Neuronal stem cell (in vitro differentiated cells): Measurements from ENCODE around the gene ATP1B3. TPM values are rescaled to one million over a fixed set of nuclear protein-coding genes. Genes with fewer than 3 reads are reported as not detected.

Experiments used
- DNase-seq: peaks from one replicate; pipeline ENCODE4 v3.0.0-alpha.2; 2013; ENCODE audit warnings: low spot score
- H2AFZ ChIP-seq: one replicate; pipeline ENCODE4 v1.6.1; 2013; ENCODE audit warnings: mild to moderate bottlenecking, low read length, inconsistent platforms
- H2AK5ac ChIP-seq: 2 replicates; pipeline ENCODE4 v1.6.1; 2013; ENCODE audit warnings: low read depth, mild to moderate bottlenecking, inconsistent platforms, low read length, moderate library complexity, mixed read lengths
- H2BK120ac ChIP-seq: 2 replicates; pipeline ENCODE4 v1.6.1; 2013; ENCODE audit warnings: low read depth, mild to moderate bottlenecking, inconsistent platforms, low read length, moderate library complexity, mixed read lengths
- H2BK12ac ChIP-seq: one replicate; pipeline ENCODE4 v1.6.1; 2013; ENCODE audit warnings: low read length, inconsistent platforms
- H2BK15ac ChIP-seq: 2 replicates; pipeline ENCODE4 v1.6.1; 2013; ENCODE audit warnings: mild to moderate bottlenecking, low read length, inconsistent platforms, mixed read lengths
- H2BK5ac ChIP-seq: one replicate; pipeline ENCODE4 v1.6.1; 2013; ENCODE audit warnings: inconsistent platforms, mild to moderate bottlenecking, low read length, moderate library complexity
- H3K14ac ChIP-seq: one replicate; pipeline ENCODE4 v1.6.1; 2013; ENCODE audit warnings: low read length, inconsistent platforms
- H3K18ac ChIP-seq: 2 replicates; pipeline ENCODE4 v1.6.1; 2013; ENCODE audit warnings: low read length, inconsistent platforms
- H3K23ac ChIP-seq: 2 replicates; pipeline ENCODE4 v1.6.1; 2013; ENCODE audit warnings: low read depth, mild to moderate bottlenecking, mixed read lengths, low read length, inconsistent platforms; ENCODE audit not compliant: poor library complexity
- H3K27ac ChIP-seq: replicated peaks from 3 replicates; pipeline ENCODE4 v1.5.1; 2013; ENCODE audit warnings: low read length, inconsistent platforms
- H3K27me3 ChIP-seq, 3 experiments: 2 replicates each; pipeline ENCODE4 v1.6.1; 2013; ENCODE audit warnings: low read length in 3 of 3, mild to moderate bottlenecking in 2 of 3, inconsistent platforms in 1 of 3, low read depth in 1 of 3, mixed read lengths in 1 of 3, moderate library complexity in 1 of 3; ENCODE audit not compliant: control insufficient read depth in 3 of 3, insufficient read depth in 3 of 3
- H3K36me3 ChIP-seq, 2 donors: replicated peaks in 1 of 2; 2 replicates each; pipeline ENCODE4 v1.6.1; 2013; ENCODE audit warnings: low read length in 2 of 2; ENCODE audit not compliant: control insufficient read depth in 2 of 2, insufficient read depth in 2 of 2
- H3K4ac ChIP-seq: 2 replicates; pipeline ENCODE4 v1.6.1; 2013; ENCODE audit warnings: inconsistent platforms, mild to moderate bottlenecking, low read length, moderate library complexity
- H3K4me1 ChIP-seq, 2 donors: 1 replicate in 1 of 2; 2 replicates in 1 of 2; pipeline ENCODE4 v1.6.1; 2013; ENCODE audit warnings: low read length in 2 of 2, low read depth in 1 of 2; ENCODE audit not compliant: control insufficient read depth in 2 of 2, insufficient read depth in 1 of 2
- H3K4me2 ChIP-seq: one replicate; pipeline ENCODE4 v1.6.1; 2013; ENCODE audit warnings: mild to moderate bottlenecking, low read length, inconsistent platforms; ENCODE audit not compliant: insufficient read depth, poor library complexity, severe bottlenecking
- H3K4me3 ChIP-seq, 2 donors: 2 replicates each; pipeline ENCODE4 v1.5.1; 2013; ENCODE audit warnings: low read length in 2 of 2, mild to moderate bottlenecking in 2 of 2, inconsistent platforms in 1 of 2, moderate library complexity in 1 of 2
- H3K79me1 ChIP-seq: one replicate; pipeline ENCODE4 v1.6.1; 2013; ENCODE audit warnings: low read depth, mild to moderate bottlenecking, inconsistent platforms, low read length, moderate library complexity
- H3K9ac ChIP-seq: one replicate; pipeline ENCODE4 v1.6.1; 2013; ENCODE audit warnings: mild to moderate bottlenecking, low read depth, low read length, inconsistent platforms; ENCODE audit not compliant: poor library complexity
- H3K9me3 ChIP-seq, 2 donors: replicated peaks in 1 of 2; 2 replicates each; pipeline versions ENCODE3 to v1.6.1; 2013; ENCODE audit warnings: low read length in 2 of 2, mild to moderate bottlenecking in 2 of 2, inconsistent platforms in 1 of 2, low read depth in 1 of 2, mixed read lengths in 1 of 2, moderate library complexity in 1 of 2; ENCODE audit not compliant: control insufficient read depth in 2 of 2, insufficient read depth in 1 of 2
- H4K8ac ChIP-seq: one replicate; pipeline ENCODE4 v1.6.1; 2013; ENCODE audit warnings: low read depth, mild to moderate bottlenecking, inconsistent platforms, low read length, moderate library complexity
- H4K91ac ChIP-seq: one replicate; pipeline ENCODE4 v1.6.1; 2013; ENCODE audit warnings: low read length, low read depth, mild to moderate bottlenecking, inconsistent platforms; ENCODE audit not compliant: poor library complexity
- WGBS, 2 donors: extraction: QIAGEN DNeasy Blood & Tissue Kit; methylation state at CpG; one replicate each; pipeline ENCODE4 v1.1.7; 2013; ENCODE audit warnings: missing lambda C conversion rate in 2 of 2, mixed read lengths in 1 of 2; ENCODE audit not compliant: insufficient read length in 2 of 2, insufficient replicate concordance in 1 of 2; ENCODE audit errors: extremely low coverage in 2 of 2; 5-methylcytosine and 5-hydroxymethylcytosine counted together
- polyA plus RNA-seq, 2 experiments: library from polyadenylated mRNA; stranded (reverse); fragments of 200-250 nt; gene quantifications; one replicate each; pipeline ENCODE4 v1.2.3, GENCODE V29; 2013

The ATP1B3 gene
- polyA plus RNA-seq (2013, experiment 1 of 2), result 97.8 TPM
- 101 TPM for polyA plus RNA-seq (2013, experiment 2 of 2)

DNA sequence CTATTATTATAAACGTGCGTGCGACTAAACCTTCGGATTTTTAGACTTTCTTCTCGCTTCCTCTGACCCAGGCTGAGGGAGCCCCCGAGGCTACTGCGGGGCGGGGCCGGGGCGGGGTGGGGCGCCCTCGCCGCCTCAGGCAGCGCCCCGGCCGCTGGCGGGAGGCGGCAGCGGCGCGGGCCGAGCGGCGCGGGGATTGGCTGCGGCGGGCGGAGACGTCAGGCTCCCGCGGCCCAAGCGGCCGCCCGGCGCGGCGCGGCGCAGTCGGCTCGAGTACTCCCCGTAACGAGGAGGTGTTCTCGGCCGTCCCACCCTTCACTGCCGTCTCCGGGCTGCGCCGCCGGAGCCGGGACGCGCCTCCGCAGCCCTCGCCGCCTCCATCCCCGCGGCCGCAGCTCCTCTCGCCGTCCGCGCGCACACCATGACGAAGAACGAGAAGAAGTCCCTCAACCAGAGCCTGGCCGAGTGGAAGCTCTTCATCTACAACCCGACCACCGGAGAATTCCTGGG is at the start of gene ATP1B3:
Gene ATP1B3 (plus strand): TSS at position 263 of the 510 bp plus-strand sequence. CDS start 159 bp downstream, at position 422.
- Histone ChIP-seq H3K18ac (peak within 1 kb of the TSS; percentile 96), H3K4me1 (peaks cover 0 to 5% of the 10 kb centered on the region in 2 donors), H4K91ac (no peak within 1 kb of the TSS), H2BK12ac (no peak within 1 kb of the TSS), H2BK5ac (peak within 1 kb of the TSS; percentile 98), H3K23ac (peak within 1 kb of the TSS; percentile 93), H3K9me3 (no peaks in the 10 kb centered on the region), H2AK5ac (no peak within 1 kb of the TSS), H2BK15ac (no peak within 1 kb of the TSS), H4K8ac (no peak within 1 kb of the TSS), H3K4ac (no peak within 1 kb of the TSS), H2BK120ac (no peak within 1 kb of the TSS), H2AFZ (peak within 1 kb of the TSS; percentile 96), H3K27ac (peak within 1 kb of the TSS; percentile 96), H3K14ac (peak within 1 kb of the TSS; percentile 99), H3K27me3 (no peaks in the 10 kb centered on the region), H3K36me3 (peaks cover 0 to 9% of the 10 kb centered on the region in 2 donors), H3K79me1 (peaks cover 4% of the 10 kb centered on the region), H3K4me2 (peak within 1 kb of the TSS; percentile 62), H3K9ac (peak within 1 kb of the TSS; percentile 97), H3K4me3 (peak within 1 kb of the TSS; percentile 97 to 99)
- peak; percentile 77 for DNase-seq
- WGBS, 2 donors, result no CpG with 5 or more reads among the region's 69 CpGs

DNA sequence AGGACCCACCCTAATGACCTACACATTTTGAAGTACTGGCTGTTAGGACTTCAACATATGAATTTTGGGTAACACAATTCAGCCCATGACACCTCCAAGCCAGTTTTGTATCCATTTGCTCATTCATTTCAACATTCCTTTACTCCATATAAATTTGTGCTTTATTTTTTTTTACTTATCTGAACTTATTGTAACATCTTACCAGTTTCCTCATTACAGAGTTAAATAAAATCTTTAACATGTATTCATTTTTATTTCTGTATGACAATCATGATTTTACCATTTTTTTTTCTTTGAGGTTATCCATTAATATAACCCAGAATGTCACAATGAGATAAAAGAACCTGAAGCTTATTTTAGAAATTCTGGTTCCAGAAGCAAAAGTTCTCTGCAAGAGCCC is 48.0 kb upstream of the ATP1B3 start:
- Histone ChIP-seq H3K9me3 (no peaks in the 10 kb centered on the region), H2AK5ac (no peak overlapping the region), H2BK12ac (no peak overlapping the region), H2BK5ac (no peak overlapping the region), H2BK15ac (no peak overlapping the region), H2AFZ (no peak overlapping the region), H3K23ac (no peak overlapping the region), H4K91ac (no peak overlapping the region), H3K27ac (no peak overlapping the region), H3K4me3 (no peak overlapping the region), H3K4ac (no peak overlapping the region), H3K36me3 (no peaks in the 10 kb centered on the region), H2BK120ac (no peak overlapping the region), H3K27me3 (peaks cover 0 to 5% (median 0%) of the 10 kb centered on the region in 3 experiments), H3K9ac (no peak overlapping the region), H4K8ac (no peak overlapping the region), H3K4me2 (no peak overlapping the region), H3K14ac (no peak overlapping the region), H3K79me1 (no peaks in the 10 kb centered on the region), H3K18ac (no peak overlapping the region), H3K4me1 (peaks cover 0 to 3% of the 10 kb centered on the region in 2 donors)
- no peak for DNase-seq

DNA sequence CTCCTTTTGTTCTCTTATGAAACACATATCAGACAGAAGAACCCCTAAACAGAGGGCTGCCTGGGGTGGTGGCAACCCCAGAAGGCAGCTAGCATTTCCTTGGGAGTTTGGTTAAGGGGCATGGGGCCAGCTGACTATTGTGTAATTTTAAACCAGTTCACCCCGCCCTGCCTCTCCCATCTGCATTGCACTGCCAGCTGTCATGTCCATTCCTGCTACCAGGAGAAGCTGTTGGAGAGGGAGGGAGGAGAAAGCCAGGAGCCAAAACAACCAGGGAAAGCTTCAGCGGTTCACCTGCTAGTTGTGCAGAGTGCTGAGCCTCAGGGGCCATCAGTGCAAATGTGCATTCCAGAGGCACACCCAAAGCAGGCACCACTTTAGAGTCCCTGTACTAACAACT is 47.6 kb upstream of the ATP1B3 start:
- Histone ChIP-seq H3K4me3 (no peak overlapping the region), H2BK5ac (no peak overlapping the region), H4K8ac (no peak overlapping the region), H3K4me2 (no peak overlapping the region), H3K27me3 (peaks cover 0 to 5% (median 0%) of the 10 kb centered on the region in 3 experiments), H2BK15ac (no peak overlapping the region), H3K14ac (no peak overlapping the region), H2AFZ (no peak overlapping the region), H2BK12ac (no peak overlapping the region), H2BK120ac (no peak overlapping the region), H4K91ac (no peak overlapping the region), H3K18ac (no peak overlapping the region), H3K4me1 (peaks cover 0 to 3% of the 10 kb centered on the region in 2 donors), H3K79me1 (no peaks in the 10 kb centered on the region), H3K4ac (no peak overlapping the region), H2AK5ac (no peak overlapping the region), H3K36me3 (no peaks in the 10 kb centered on the region), H3K27ac (no peak overlapping the region), H3K9me3 (no peaks in the 10 kb centered on the region), H3K9ac (no peak overlapping the region), H3K23ac (no peak overlapping the region)
- no CpG with 5 or more reads among the region's 2 CpGs for WGBS, 2 donors
- no peak for DNase-seq

DNA sequence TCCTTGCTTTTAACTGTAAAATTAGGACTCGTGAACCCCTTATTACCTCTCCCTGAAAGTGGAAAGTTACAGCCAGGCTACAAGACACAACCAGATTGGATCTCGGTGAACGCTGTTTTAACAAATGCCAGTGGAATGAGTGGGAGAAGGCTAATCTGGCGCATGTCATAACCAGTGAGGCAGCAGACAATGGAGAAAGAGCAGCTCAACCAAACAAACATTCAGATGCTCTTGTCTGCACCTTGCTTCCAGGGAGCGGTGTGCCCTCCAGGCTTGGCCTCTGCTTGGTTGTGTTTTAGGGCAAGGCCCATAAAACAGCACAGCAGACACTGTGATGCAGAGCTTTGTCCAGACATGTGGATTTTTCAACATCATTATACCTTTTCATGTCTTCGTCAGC is 45.9 kb upstream of the ATP1B3 start:
- no peak overlapping the region for H4K8ac ChIP-seq
- no peak overlapping the region for H3K4me2 ChIP-seq
- H3K4me1 ChIP-seq, result peaks cover 0 to 3% of the 10 kb centered on the region in 2 donors
- H4K91ac ChIP-seq, result no peak overlapping the region
- no peak overlapping the region for H3K14ac ChIP-seq
- H2AFZ ChIP-seq, result no peak overlapping the region
- no peak overlapping the region for H3K23ac ChIP-seq
- WGBS, 2 donors, result no CpG with 5 or more reads among the region's 6 CpGs
- H2BK5ac ChIP-seq, result no peak overlapping the region
- no peaks in the 10 kb centered on the region for H3K36me3 ChIP-seq
- no peak overlapping the region for H3K4me3 ChIP-seq
- no peak for DNase-seq
- no peaks in the 10 kb centered on the region for H3K9me3 ChIP-seq
- no peak overlapping the region for H2AK5ac ChIP-seq
- H3K27me3 ChIP-seq, result peaks cover 0 to 5% (median 0%) of the 10 kb centered on the region in 3 experiments
- H2BK120ac ChIP-seq, result no peak overlapping the region
- no peak overlapping the region for H2BK15ac ChIP-seq
- H3K27ac ChIP-seq, result no peak overlapping the region
- no peaks in the 10 kb centered on the region for H3K79me1 ChIP-seq
- no peak overlapping the region for H3K9ac ChIP-seq
- H2BK12ac ChIP-seq, result no peak overlapping the region
- H3K18ac ChIP-seq, result peak overlapping the region; percentile 72
- no peak overlapping the region for H3K4ac ChIP-seq
